ENCODE results near the gene ZFYVE28. TPM values are rescaled to one million over a fixed set of nuclear protein-coding genes. Genes with fewer than 3 reads are reported as not detected.

ZFYVE28 gene
- total and polyA plus RNA-seq, 12 donors, result 4.3 to 24.6 (median 16.0) TPM

GRCh38 chr4:2365054-2365912 lies 53.2 kb downstream of the ZFYVE28 start:
- Histone ChIP-seq H3K4me3 (peak overlapping the region in 1 of 4 donors; percentile 41), H3K27ac (peak overlapping the region in 1 of 5 donors; percentile 89), H3K4me1 (replicated peaks in 1 of 2) (peaks cover 25 to 53% of the 10 kb centered on the region in 2 donors), H3K9me3 (replicated peaks in 1 of 3) (no peaks in the 10 kb centered on the region), H3K36me3 (replicated peaks in 1 of 2) (no peaks in the 10 kb centered on the region), H3K27me3 (no peaks in the 10 kb centered on the region)
- 46 to 87% (median 78%) methylated on average over 18 to 41 of the region's 41 CpGs for WGBS, 4 donors
- DNase-seq, result no peak
- intact Hi-C loops (cut with DNase I), result no loop called here
- TF ChIP-seq, protein P1, sequence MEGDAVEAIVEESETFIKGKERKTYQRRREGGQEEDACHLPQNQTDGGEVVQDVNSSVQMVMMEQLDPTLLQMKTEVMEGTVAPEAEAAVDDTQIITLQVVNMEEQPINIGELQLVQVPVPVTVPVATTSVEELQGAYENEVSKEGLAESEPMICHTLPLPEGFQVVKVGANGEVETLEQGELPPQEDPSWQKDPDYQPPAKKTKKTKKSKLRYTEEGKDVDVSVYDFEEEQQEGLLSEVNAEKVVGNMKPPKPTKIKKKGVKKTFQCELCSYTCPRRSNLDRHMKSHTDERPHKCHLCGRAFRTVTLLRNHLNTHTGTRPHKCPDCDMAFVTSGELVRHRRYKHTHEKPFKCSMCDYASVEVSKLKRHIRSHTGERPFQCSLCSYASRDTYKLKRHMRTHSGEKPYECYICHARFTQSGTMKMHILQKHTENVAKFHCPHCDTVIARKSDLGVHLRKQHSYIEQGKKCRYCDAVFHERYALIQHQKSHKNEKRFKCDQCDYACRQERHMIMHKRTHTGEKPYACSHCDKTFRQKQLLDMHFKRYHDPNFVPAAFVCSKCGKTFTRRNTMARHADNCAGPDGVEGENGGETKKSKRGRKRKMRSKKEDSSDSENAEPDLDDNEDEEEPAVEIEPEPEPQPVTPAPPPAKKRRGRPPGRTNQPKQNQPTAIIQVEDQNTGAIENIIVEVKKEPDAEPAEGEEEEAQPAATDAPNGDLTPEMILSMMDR (IDR thresholded peaks at IDR 0.05), result no peak

- 28 to 64% (median 45%) methylated on average over 4 to 47 of the region's 47 CpGs for WGBS, 4 donors
- Histone ChIP-seq H3K36me3 (replicated peaks in 1 of 2) (no peaks in the 10 kb centered on the region), H3K9me3 (replicated peaks in 1 of 3) (no peaks in the 10 kb centered on the region), H3K27me3 (no peaks in the 10 kb centered on the region), H3K4me3 (peak overlapping the region in 1 of 4 donors; percentile 41), H3K27ac (peak overlapping the region in 1 of 5 donors; percentile 89), H3K4me1 (replicated peaks in 1 of 2) (peaks cover 25 to 53% of the 10 kb centered on the region in 2 donors)
- intact Hi-C loops (cut with DNase I), result no loop called here
- TF ChIP-seq, protein P1 (IDR thresholded peaks at IDR 0.05), result no peak
- TF ChIP-seq POLR2A (IDR thresholded peaks at IDR 0.05), result no peak
- DNase-seq, result peak in 1 of 7 donors; percentile 39
These were observed 53.8 kb downstream of the ZFYVE28 start for GRCh38 chr4:2364654-2365053.

DNA sequence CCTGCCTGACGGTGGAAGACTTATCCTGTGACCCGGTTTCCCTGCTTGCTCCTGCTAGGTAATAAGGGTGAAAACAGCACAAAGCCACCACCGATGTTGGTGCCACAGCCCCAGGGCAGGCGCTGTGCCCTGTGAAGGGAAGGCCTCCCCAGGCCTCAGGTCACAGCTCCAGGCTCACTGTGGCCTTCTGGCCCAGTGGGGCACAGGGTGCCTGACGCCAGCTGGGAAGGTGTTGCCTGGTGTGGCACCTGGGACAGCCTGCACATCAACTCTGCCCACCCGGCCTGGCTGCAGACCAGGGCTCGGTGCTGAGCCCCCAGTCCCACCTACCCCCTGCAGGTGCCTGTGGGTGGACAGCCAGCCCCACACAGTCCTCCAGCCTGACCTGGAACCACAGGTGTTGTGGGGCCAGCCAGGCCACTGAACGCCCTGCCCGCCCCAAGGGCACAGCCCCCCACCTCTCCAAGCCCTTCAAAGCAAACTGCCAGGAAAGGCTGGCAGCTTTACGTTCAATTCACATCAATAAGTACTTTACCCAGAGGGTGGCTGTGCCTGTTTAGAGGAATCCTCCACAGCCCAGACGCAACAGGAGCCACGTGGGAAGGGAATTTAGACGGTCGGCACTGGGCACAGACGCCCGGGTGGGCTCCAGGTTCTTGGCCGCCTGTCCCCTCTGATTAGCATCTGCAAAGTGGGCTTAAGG lies 54.3 kb downstream of the ZFYVE28 start:
- H3K9me3 ChIP-seq (replicated peaks in 1 of 3), result no peaks in the 10 kb centered on the region
- H3K4me1 ChIP-seq (replicated peaks in 1 of 2), result peaks cover 25 to 53% of the 10 kb centered on the region in 2 donors
- peak overlapping the region in 1 of 4 donors; percentile 41 for H3K4me3 ChIP-seq
- WGBS, 4 donors, result 57 to 83% (median 66%) methylated on average over 10 to 17 of the region's 17 CpGs
- DNase-seq, result no peak
- intact Hi-C loops (cut with DNase I), result no loop called here
- H3K27me3 ChIP-seq, result no peaks in the 10 kb centered on the region
- H3K36me3 ChIP-seq (replicated peaks in 1 of 2), result no peaks in the 10 kb centered on the region
- H3K27ac ChIP-seq, result peak overlapping the region in 4 of 5 donors; percentile 24 to 89 (median 82)
- no peak for TF ChIP-seq POLR2A (IDR thresholded peaks at IDR 0.05)
- TF ChIP-seq, protein P1 (IDR thresholded peaks at IDR 0.05), result no peak

DNA sequence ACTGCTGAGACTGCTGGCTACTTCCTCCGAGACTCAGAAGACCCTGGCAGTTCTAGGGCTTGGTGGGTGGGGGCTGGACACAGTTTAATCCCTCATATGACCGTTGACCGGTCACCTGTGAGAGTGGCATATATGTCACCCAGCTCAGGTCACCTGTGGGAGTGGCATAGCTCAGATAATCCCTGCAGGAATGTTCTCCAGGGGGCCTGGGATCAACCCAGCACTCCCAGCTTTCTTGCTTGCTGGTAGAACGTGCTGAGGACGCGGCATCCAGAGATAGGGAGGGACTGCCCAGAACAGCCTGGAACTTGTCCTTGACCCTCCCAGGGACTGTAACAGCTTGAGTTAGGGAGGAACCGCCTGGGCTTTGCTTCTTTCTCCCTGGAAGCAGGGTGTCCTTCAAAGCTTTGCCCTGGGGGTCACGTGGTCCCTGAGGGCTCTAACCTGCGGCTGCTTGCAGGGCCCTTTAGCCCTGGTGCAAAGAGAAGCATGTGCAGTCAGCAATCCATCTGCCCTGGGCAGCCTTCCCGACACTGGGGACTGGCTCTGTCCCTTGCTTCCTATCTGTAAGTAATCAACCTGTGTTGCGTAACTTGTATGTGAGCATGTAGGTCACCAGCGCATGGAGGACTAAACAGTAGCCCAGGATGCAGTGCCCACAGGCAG lies 55.3 kb downstream of the ZFYVE28 start:
- DNase-seq, result peak; percentile 63 to 95 (median 92)
- Histone ChIP-seq H3K27ac (peak overlapping the region in 4 of 5 donors; percentile 68 to 89 (median 82)), H3K36me3 (replicated peaks in 1 of 2) (no peaks in the 10 kb centered on the region), H3K4me1 (replicated peaks in 1 of 2) (peaks cover 25 to 53% of the 10 kb centered on the region in 2 donors), H3K4me3 (no peak overlapping the region), H3K9me3 (replicated peaks in 1 of 3) (no peaks in the 10 kb centered on the region), H3K27me3 (no peaks in the 10 kb centered on the region)
- TF ChIP-seq, protein P1 (IDR thresholded peaks at IDR 0.05), result no peak
- peak in 1 of 2 donors; percentile 31 for TF ChIP-seq POLR2A (IDR thresholded peaks at IDR 0.05)
- WGBS, 4 donors, result 40 to 62% (median 47%) methylated on average over 4 to 12 of the region's 12 CpGs
- intact Hi-C loops (cut with DNase I), result no loop called here

Data from adrenal gland (tissue), 12 donors.